Stimulated activated CD4-positive, alpha-beta T cell treated with anti-CD3 and anti-CD28 coated beads, Interleukin-4, amount 100 ng/mL, for 4 hours (primary cell): ENCODE data around the gene SEC22A.

Experiments used
- DNase-seq, 2 experiments: peaks; one replicate each; pipeline ENCODE4 v3.0.0-alpha.2; 2020

Gene SEC22A

GRCh38 chr3:123311201-123311600 is 109.5 kb downstream of the SEC22A start:
- DNase-seq: no peak

- DNase-seq: no peak
Observed at GRCh38 chr3:123312331-123313265, 110.9 kb downstream of the SEC22A start.

DNA sequence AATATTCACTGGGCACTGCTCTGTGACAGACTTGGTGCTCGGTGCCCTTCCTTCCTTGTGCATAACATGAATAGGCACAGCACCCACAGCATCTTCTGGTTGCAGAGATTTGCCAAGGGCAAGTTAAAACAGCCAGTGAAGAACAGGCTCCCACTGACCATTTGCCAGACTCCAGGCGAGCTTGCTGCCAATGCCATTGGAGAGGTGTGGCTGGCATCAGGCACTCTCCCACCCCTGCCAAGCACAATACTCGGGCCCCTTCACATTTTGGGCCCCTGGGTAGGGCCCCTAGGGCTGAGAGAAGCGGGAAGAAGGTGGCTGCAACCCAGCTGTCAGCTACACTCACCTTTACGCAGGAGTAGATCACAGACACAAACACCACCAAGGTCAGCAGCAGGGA is 112.1 kb downstream of the SEC22A start:
- no peak for DNase-seq

DNA sequence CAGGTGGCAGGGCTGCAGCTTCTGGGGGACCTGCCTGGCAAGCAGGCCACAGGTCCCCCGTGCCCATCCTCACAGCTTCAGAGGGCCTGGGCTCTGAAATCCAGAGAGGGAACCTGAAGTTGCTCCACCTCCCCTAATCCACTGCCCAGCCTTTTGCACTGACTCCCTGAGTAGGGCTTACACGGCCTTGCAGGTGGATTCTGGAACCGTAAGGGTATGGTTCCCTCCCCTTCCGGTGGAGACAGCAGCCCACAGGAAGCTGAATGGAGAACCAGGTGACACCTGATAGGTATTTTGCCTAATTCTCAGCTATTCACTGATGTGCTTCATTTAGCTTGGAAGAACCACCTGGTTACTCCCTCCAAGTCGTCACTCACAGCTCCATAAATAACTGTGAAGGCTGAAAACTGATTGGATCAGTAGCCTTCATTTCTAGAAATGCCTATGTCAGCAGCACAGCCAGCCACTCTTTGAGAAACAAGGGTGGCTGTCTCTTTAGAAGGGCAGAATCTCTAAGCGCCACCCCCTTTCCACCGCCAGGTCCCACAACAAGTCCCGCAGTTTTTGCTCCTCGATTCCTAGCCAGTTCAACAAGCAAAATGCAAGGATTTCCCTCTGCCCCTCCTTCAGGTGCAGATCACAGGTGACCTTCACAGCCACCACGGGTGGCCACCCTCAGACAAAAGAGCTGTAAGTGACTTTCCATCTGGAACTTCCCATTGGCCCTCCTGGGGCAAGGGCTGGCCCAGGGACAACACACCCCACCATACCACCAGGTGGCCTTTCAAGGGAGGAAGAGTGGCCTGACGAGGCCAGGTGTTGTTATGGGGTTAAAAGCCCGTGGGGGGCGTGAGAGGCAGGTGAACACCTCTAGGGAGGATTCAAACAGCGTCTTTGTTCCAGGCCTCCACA is 112.9 kb downstream of the SEC22A start:
- no peak for DNase-seq

DNA sequence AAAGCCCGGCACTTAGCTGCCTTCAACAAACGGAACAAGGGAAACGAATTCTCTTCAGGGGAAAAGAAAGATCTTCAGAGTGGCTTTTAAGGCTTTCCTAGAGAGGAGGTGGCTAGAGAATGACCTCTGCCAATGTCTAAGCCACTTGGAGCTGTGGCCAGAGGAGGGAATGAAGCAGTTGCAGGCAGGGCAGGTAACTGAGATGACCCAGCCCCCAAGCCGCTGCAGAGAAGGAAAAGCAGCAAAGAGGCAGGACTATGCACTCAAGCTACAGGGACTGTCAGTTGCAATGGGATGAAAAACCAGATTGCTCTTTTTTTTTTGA is 113.5 kb downstream of the SEC22A start:
- no peak for DNase-seq

GRCh38 chr3:123317716-123318115 is 116.0 kb downstream of the SEC22A start:
- no peak for DNase-seq

DNA sequence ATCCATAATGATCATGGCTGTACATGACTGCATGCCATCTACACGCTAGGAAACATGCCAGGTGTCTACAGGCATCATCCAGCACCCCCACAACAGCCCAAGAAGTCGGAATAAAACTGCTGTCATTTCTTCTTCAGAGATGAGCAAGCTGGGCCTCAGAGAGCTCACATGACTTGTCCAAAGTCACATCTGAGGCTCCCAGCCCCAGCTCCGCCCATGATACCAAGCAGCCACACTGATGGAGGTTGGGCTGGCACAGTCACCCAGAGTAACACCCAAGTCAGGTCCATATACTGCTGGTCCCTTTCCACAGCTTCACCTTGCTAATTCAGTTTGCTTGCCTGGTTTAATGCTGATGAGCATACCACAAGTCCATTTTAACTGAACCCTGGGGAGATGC is 116.6 kb downstream of the SEC22A start:
- no peak for DNase-seq

DNA sequence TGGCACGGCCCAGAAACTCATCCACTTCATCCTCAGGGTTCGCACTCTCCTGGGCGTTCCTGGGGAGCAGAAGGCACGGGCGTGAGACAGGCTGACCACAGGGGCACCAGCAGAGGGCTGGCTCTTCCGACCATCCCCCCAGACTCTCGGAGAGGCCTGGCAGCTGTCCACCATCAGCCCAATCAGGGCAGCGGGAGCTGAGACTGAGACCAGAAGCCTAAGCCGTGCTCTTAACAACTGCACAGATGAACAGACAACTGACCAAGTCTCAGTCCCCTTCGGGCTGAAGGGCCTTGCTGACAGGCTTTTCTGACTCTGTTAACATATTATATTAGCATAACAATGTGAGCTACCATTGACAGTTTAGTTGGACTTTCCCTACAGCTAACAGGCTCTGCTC is 118.0 kb downstream of the SEC22A start:
- no peak for DNase-seq

GRCh38 chr3:123320221-123320620 is 118.5 kb downstream of the SEC22A start:
- DNase-seq: no peak

GRCh38 chr3:123321806-123322205 is 120.1 kb downstream of the SEC22A start:
- no peak for DNase-seq

- DNase-seq: no peak
Observed at GRCh38 chr3:123322866-123323265, 121.1 kb downstream of the SEC22A start.
